Germinal center (tissue), 1 donor: Measurements from ENCODE around the gene PF4V1.

Source experiments
- DNase-seq: peaks from one replicate; pipeline ENCODE4 v3.0.0; 2012; ENCODE audit warnings: mixed read lengths, low spot score

PF4V1 gene

DNA sequence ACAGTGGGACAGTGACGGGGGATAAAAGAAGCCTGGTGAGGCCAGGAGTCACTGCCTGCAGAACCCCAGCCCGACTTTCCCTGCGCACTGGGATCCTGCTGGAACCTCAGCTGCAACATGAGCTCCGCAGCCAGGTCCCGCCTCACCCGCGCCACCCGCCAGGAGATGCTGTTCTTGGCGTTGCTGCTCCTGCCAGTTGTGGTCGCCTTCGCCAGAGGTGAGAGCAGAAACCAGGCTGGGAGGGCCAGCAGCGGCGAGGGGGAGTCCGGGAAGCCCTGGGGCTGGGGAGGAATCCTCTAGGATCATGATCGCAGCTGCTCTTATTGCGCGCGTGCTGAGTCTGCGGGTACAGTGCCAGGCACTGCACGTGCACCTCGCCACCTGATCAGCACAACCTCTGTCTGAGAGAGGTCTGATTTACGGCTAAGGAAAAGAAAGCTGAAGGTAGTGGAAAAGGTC lies at the start of gene PF4V1:
Gene PF4V1, plus strand, starts transcription at position 51 of the 459 bp plus-strand sequence. Its CDS starts 67 bp downstream, at position 118.
- DNase-seq, result no peak

- no peak for DNase-seq
Measured at GRCh38 chr4:73810191-73810590, 42.9 kb upstream of the PF4V1 start.

- DNase-seq, result no peak
Measured at GRCh38 chr4:73811841-73812240, 41.3 kb upstream of the PF4V1 start.

DNA sequence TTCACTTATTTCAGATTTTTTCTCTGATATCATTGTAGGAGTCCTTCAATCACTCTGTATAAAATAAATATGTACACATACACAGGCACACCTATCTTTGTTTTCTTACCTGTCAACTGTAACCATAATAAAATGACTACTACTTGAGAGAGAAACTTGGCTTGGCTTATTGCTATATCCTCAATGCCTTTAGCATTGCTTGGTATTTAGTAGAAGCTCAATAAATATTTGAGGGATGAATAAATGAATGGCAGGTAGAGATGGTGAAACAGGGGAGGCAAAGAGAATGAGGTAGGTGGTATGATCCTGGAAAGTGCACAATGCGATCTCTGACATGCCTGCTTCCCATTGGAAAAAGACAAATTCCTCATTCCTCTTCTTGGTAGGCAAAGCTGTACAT lies 38.4 kb upstream of the PF4V1 start:
- DNase-seq, result no peak

DNA sequence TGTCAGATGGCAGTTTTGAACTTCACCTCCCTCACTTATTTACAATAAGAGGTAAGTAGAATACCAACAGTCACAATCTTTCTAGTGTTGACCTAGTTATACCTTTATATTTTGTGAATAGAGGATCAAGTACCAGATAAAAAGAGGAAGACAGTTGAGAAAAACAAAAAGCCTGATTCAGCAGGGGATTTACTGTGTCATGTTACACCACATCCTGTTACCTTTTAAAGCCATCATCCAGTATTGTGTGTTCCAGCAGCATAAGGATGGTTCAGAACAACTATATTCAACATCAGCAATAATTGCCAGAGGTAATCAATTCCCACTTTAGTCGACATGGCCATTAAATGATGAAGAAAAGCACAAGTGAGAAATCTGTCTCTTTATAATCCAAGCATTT lies 38.0 kb upstream of the PF4V1 start:
- no peak for DNase-seq

GRCh38 chr4:73816814-73817213 lies 36.3 kb upstream of the PF4V1 start:
- no peak for DNase-seq

DNA sequence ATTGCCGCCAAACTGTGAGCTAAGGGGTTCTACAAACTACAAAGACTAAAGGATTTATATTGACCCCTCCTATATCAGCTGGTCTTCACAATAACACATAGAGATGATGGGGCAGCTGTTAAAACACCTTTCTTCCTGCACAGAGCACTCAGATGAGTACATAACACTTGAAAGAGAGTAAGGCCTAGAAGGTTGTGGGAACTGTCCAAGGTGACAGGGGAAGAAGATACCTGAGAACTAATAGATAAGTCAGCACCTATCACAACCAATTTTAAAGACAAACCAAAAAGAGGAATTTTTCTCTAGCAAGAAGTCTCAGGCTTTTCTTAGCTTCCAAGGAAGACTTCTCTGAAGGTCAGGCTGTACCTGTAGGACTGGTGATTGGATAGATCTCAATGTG lies 35.8 kb upstream of the PF4V1 start:
- DNase-seq, result no peak

DNA sequence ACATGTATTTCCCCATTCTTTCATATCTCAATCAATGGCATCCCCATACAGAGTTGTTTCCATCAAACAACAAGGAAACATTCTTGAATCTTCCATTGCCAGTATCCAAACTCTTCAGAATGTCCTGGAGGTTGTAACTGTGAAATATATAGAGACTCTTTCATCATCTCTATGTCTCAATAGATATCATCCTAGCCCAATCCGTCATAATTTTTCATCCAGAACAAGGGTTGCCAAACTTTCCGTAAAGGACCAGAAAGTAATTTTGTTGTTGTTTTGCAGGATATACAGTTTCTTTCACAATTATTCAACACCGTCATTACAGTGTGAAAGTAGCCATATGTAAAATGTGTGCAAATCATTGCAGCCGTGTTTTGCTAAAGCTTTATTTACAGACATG lies 31.8 kb upstream of the PF4V1 start:
- no peak for DNase-seq

- DNase-seq, result no peak
Measured at GRCh38 chr4:73822389-73822788, 30.7 kb upstream of the PF4V1 start.

DNA sequence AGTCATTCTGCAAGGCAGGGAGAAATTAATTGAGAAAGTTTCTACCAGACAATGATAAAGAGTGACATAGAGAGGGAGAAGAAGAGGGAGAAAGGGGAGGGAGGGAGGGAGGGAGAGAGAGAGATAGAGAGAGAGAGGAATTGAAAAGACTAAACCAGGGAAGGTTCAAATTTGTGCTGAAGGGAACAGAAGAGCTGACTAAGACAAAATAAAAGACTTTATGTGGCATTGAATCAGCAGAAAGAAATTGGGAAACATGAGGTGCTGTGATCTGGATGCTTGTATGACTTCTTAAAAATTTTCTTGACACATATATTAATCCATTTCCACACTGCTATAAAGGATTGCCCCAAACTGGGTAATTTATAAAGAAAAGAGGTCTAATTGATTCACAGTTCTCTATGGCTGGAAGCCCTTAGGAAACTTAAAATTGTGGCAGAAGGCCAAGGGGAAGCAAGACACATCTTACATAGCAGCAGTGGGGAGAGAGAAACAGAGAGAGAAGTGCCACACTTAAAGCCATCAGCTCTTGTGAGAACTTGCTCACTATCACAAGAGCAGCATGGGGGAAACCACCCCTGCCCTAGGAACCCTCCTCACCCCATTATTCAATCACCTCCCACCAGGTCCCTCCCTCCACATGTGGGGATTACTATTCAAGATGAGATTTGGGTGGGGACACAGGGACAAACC lies 30.1 kb upstream of the PF4V1 start:
- no peak for DNase-seq

GRCh38 chr4:73823760-73824159 lies 29.3 kb upstream of the PF4V1 start:
- no peak for DNase-seq

GRCh38 chr4:73828956-73829355 lies 24.1 kb upstream of the PF4V1 start:
- DNase-seq, result no peak

DNA sequence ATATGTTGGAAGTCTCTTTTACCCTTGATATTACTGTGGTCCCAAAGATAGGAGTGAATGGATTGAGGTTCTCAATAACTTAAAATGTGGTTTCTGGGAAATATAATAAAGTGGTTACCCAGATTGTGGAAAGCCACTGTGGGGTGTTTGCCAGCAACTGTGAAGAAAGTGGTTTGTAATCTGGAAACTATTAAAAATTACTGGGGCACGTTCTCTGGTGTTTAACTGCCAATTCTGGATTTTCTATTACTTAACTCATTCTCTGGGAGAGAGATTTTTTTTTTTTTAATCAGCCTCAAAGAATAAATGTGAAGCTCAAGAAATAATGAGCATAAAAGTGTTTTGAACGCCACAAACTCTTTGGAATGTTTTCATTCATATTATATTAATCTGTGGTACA lies 21.5 kb upstream of the PF4V1 start:
- no peak for DNase-seq

DNA sequence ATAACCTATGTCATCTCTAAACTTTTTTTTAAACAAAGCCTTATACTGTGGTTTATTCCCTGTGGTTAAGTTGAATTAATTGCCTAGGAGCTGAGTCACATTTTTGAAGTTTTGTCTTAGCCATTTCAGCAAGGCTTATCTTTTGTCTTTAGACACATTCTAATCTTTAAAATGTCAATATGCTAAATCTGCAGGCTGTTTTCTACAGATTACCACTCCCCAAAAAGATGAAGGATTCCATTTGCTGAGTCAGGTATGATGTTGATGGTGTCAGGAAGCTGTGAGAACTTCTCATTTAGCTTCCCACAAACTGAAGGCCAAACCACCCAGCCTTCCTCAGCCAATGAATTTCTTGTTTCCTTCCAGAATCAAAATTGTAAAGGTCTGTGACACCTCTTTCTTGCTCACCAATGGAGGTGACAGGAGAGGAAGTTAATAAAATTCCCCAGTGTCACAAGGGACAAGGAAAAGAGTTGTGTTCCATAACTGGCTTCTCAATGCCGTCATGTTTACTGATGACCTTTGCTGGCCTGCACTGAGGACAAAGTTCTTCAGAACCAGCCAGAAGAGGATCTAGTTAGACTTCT lies 20.4 kb upstream of the PF4V1 start:
- no peak for DNase-seq

- no peak for DNase-seq
Measured at GRCh38 chr4:73836373-73837279, 16.5 kb upstream of the PF4V1 start, which contains the start of gene CXCL6. TSS of gene CXCL6 (plus strand) at chr4:73836678. CDS start at chr4:73836751, 73 bp downstream.

DNA sequence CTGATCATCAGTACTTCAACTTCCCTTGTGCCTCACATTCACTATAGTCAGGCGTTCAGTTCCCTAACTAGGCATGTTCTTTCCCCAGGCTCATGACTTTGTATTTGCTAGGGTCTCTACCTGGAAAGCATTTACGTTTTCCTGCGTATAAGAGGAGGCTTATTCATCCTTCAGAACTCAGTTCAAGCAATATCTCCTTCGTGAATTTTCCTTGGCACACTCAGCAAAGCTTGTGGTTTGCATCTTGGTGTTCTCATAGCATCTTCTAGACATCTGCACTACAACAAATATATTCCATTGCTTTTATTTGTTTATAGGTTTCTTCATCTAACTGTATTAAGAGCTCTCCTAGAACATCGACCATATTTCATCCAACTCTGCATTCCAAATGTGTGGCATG lies 14.0 kb upstream of the PF4V1 start:
- no peak for DNase-seq

DNA sequence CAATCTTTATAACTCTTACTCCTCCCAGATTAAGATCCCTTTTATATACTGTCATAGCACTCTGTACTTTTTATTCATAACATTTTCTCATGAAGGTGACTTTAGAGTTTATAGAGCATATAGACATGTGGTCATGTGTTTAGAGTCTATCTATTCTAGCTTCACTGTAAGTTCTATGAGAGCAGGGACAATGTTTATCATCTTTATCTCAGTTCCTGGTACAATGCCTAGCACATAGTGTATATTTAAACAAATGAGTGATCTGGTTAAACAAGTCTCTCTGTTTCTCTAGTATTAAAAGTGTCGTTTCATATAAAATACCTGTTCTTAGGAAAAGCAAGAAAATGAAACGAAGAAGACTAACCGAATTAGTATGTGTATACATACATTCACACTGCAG lies 13.4 kb upstream of the PF4V1 start:
- DNase-seq, result no peak

DNA sequence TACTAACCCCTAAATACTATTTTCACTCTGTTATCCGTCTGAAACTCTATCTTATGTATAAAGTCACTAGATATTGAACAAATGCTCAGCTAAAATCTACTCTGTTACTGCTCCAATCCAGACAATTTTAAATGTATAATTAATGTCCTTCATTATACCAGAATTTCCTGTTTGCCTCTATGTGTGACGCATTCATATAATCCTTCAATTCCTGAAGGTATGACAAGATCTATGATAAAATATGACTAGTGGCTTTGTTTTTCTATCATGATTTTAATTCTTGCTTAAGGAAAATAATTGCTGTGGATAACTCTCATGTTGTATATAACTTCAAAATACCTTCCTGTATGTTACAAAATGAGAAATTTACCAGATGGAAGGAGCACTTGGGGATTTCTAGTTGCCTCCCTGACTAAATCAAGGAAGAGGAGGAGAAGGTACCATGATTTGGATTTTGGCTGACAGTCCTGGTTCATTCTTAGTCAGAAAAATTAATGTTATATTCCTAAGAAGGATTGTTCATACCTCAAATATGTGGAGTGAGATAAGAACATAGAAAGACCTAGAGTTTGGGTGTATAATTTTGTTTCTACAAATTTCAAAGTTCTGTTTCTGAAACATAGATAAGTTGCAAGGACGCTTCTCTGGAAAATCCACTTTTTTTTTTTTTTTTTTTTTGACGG lies 11.7 kb upstream of the PF4V1 start:
- DNase-seq, result no peak

GRCh38 chr4:73842696-73843095 lies 10.4 kb upstream of the PF4V1 start:
- no peak for DNase-seq

GRCh38 chr4:73843369-73843768 lies 9.7 kb upstream of the PF4V1 start:
- DNase-seq, result no peak

GRCh38 chr4:73844345-73844744 lies 8.8 kb upstream of the PF4V1 start:
- DNase-seq, result no peak

DNA sequence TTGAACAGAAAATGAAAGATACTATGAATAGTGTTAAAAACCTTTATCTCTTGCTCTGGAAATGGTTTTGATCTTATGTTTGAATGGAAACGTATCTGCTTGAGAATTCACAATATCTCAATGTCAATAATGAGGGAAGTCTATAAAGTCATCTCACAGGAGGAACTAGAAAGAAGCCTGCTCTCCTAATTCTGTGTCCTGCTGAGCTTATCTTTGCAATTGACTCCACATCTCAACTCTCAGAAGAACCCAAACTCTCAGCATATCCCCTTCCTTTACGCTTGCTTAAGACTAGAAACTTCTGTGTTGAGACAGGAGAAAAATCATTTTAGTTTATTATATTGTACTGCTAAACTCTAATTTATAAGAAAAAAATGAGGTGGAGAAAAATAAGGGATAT lies 8.3 kb upstream of the PF4V1 start:
- no peak for DNase-seq
